OCI-LY3 (cell line): ENCODE results near the gene CACNA1G.

Experiments used
- H2AFZ ChIP-seq: fragments of 200-600, 300-600 bp; shearing (Covaris generic); 2 replicates; pipeline ENCODE4 v1.6.0; 2014; ENCODE audit warnings: antibody characterized with exemption, low read depth, low read length
- H3K27ac ChIP-seq: fragments of 200-600, 300-600 bp; sonication (generic); 2 replicates; pipeline ENCODE4 v1.5.1; 2014; ENCODE audit warnings: mild to moderate bottlenecking, low read length, moderate library complexity, mixed read lengths
- H3K27me3 ChIP-seq: fragments of 200-600, 300-600 bp; sonication (generic); 2 replicates; pipeline ENCODE4 v1.6.1; 2014; ENCODE audit warnings: low read depth, low read length, mixed read lengths
- H3K36me3 ChIP-seq: fragments of 200-600, 300-600 bp; sonication (generic); replicated peaks from 2 replicates; pipeline ENCODE3; 2014; ENCODE audit warnings: low read depth, low read length, mixed read lengths
- H3K4me1 ChIP-seq: fragments of 300-600, 200-600 bp; sonication (generic); 2 replicates; pipeline ENCODE4 v1.6.1; 2014; ENCODE audit warnings: low read length, mixed read lengths
- H3K4me2 ChIP-seq: fragments of 200-600, 300-600 bp; sonication (generic); 2 replicates; pipeline ENCODE4 v1.6.1; 2014; ENCODE audit warnings: low read length, mixed read lengths
- H3K4me3 ChIP-seq: fragments of 300-600, 200-600 bp; sonication (generic); 2 replicates; pipeline ENCODE4 v1.5.1; 2014; ENCODE audit warnings: antibody characterized with exemption, mild to moderate bottlenecking, low read length, moderate library complexity
- H3K79me2 ChIP-seq: fragments of 300-600, 200-600 bp; shearing (Covaris generic); 2 replicates; pipeline ENCODE4 v1.6.1; 2014; ENCODE audit warnings: mild to moderate bottlenecking, low read length, mixed read lengths
- H3K9ac ChIP-seq: fragments of 300-600, 200-600 bp; shearing (Covaris generic); 2 replicates; pipeline ENCODE4 v1.6.0; 2014; ENCODE audit warnings: mild to moderate bottlenecking, low read length, moderate library complexity
- H3K9me3 ChIP-seq: fragments of 200-600, 300-600 bp; shearing (Covaris generic); 2 replicates; pipeline ENCODE4 v1.6.1; 2014; ENCODE audit warnings: low read length, mixed read lengths; ENCODE audit not compliant: insufficient read depth
- H4K20me1 ChIP-seq: fragments of 200-600, 300-600 bp; sonication (generic); 2 replicates; pipeline ENCODE4 v1.6.1; 2016; ENCODE audit warnings: low read length, mixed read lengths; ENCODE audit not compliant: insufficient read depth
- EZH2phosphoT487 ChIP-seq: fragments of 200-600 bp; shearing (Covaris generic); IDR thresholded peaks from 2 replicates; pipeline ENCODE4 v1.6.1; 2018; ENCODE audit warnings: antibody characterized with exemption, mixed run types, low read depth
- TF ChIP-seq, protein P1 (sequence below): fragments of 200-600, 300-600 bp; sonication (generic); IDR thresholded peaks from 2 replicates; pipeline ENCODE4 v1.5.1; 2014; ENCODE audit warnings: antibody characterized with exemption, low read length, low read depth

CACNA1G gene

DNA sequence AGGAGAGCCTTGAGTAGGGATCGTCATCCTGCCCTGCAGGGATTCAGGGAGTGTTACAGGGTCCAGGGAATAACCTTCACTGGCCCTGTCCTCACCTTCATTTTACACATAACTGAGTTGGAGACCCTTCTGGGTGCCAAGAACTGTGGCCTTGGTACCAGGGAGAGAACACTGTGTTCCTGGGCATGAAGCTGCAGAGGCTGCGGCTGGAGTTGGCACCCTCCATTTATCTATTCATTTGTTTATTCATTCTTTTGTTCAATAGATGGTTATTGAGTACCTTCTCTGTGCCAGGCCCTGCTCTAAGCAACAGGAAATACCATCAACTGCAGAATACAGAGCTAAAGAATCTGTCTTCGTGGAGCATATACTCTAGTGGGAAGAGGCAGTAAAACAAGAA is 80.8 kb downstream of the CACNA1G start:
- no peak overlapping the region for H3K27ac ChIP-seq
- H3K4me3 ChIP-seq = no peak overlapping the region
- H3K79me2 ChIP-seq = no peaks in the 10 kb centered on the region
- H3K36me3 ChIP-seq = no peaks in the 10 kb centered on the region
- TF ChIP-seq EZH2phosphoT487 = no peak
- TF ChIP-seq, protein P1, sequence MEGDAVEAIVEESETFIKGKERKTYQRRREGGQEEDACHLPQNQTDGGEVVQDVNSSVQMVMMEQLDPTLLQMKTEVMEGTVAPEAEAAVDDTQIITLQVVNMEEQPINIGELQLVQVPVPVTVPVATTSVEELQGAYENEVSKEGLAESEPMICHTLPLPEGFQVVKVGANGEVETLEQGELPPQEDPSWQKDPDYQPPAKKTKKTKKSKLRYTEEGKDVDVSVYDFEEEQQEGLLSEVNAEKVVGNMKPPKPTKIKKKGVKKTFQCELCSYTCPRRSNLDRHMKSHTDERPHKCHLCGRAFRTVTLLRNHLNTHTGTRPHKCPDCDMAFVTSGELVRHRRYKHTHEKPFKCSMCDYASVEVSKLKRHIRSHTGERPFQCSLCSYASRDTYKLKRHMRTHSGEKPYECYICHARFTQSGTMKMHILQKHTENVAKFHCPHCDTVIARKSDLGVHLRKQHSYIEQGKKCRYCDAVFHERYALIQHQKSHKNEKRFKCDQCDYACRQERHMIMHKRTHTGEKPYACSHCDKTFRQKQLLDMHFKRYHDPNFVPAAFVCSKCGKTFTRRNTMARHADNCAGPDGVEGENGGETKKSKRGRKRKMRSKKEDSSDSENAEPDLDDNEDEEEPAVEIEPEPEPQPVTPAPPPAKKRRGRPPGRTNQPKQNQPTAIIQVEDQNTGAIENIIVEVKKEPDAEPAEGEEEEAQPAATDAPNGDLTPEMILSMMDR = no peak
- no peaks in the 10 kb centered on the region for H4K20me1 ChIP-seq
- peaks cover 16% of the 10 kb centered on the region for H3K4me1 ChIP-seq
- no peaks in the 10 kb centered on the region for H3K27me3 ChIP-seq
- no peaks in the 10 kb centered on the region for H3K9me3 ChIP-seq
- no peak overlapping the region for H3K9ac ChIP-seq
- peak overlapping the region; percentile 18; the same call in 1 of the 2 replicates for H2AFZ ChIP-seq
- H3K4me2 ChIP-seq = no peak overlapping the region

DNA sequence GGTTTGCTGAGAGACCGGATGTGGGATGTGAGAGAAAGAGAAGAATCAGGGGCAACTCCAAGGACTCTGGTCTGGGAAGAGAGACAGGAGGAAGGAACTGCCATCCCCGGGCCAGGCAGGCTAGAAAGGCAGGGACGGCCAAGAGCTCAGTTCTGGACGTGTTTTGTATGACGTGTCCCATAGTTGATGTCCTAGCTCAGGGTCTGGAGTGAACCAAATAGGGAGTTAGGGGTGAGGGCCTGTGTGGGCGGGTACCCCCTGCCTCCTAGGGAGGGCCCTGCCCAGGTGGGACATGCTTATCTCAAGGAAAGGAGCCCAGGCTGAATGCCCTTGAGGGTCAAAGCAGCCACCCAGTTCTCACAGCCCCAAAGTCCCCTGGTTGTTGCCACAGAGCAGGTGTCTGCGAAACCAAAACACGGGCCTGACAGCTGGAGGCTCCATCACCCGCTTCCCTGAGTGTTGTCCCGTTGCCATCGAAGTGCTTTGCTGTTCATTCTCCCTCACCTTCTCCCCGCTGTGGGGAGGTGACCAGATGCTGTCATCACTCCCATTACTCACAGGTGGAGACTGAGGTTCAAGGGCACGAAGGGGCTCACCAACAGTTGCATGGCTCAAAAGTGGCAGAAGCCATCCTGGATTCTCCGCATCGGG is 81.7 kb downstream of the CACNA1G start:
- no peaks in the 10 kb centered on the region for H3K36me3 ChIP-seq
- no peak overlapping the region for H2AFZ ChIP-seq
- H3K79me2 ChIP-seq = no peaks in the 10 kb centered on the region
- H4K20me1 ChIP-seq = no peaks in the 10 kb centered on the region
- peaks cover 16% of the 10 kb centered on the region for H3K4me1 ChIP-seq
- H3K27ac ChIP-seq = no peak overlapping the region
- H3K9me3 ChIP-seq = no peaks in the 10 kb centered on the region
- no peak overlapping the region for H3K4me3 ChIP-seq
- H3K4me2 ChIP-seq = no peak overlapping the region
- H3K27me3 ChIP-seq = no peaks in the 10 kb centered on the region
- TF ChIP-seq, protein P1 = no peak
- TF ChIP-seq EZH2phosphoT487 = no peak
- H3K9ac ChIP-seq = no peak overlapping the region

DNA sequence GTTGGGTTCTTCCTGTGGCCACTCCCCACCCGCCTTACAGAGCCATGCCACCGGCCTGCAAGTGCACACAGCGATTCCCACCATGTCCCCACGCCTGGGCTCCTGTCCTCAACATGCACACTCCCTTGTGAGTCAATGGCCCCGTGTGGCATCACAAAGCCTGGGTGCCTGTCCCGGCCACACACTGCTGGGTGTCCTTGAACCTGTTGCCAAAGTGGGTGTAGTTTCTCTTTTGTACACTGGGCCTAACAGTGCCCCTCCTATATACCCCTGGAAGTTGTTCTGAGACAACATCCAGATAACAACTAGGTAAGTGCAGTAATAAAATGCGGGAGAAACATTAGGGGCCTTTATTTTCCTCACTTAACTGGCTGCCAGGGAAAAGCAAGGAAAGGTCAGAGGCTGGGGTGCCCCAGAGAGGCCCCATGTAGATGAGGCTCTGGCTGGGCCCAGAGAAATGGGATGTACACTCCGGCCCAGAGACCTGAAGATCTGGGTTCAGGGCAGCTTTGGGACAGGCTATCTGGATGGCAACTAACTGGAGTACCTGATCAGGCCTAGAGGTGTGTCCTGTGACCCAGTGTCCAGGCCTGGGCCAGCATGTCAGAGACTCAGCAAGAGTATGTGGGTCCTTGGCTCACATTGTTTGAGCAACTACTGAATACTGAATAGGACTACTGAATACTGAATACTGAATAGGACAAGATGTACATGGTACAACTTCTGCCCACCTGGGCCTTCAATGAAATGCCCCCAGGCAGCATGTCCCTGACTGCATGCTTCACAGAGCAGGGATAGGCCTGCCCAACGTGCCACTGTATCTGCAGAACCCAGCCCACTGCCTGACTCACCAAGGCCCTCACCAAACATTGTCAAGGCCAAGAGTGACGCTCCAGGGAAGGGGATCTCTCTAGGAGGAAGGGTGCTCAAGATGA is 82.5 kb downstream of the CACNA1G start:
- Histone ChIP-seq H3K27me3 (no peaks in the 10 kb centered on the region), H3K9ac (no peak overlapping the region), H3K9me3 (no peaks in the 10 kb centered on the region), H3K4me3 (no peak overlapping the region), H3K27ac (no peak overlapping the region), H2AFZ (no peak overlapping the region), H3K79me2 (no peaks in the 10 kb centered on the region), H3K36me3 (no peaks in the 10 kb centered on the region), H3K4me2 (no peak overlapping the region), H3K4me1 (peaks cover 9% of the 10 kb centered on the region), H4K20me1 (no peaks in the 10 kb centered on the region)
- TF ChIP-seq EZH2phosphoT487 = no peak
- TF ChIP-seq, protein P1 = no peak
